ENCODE measurements around the gene RTN4R.

DNA sequence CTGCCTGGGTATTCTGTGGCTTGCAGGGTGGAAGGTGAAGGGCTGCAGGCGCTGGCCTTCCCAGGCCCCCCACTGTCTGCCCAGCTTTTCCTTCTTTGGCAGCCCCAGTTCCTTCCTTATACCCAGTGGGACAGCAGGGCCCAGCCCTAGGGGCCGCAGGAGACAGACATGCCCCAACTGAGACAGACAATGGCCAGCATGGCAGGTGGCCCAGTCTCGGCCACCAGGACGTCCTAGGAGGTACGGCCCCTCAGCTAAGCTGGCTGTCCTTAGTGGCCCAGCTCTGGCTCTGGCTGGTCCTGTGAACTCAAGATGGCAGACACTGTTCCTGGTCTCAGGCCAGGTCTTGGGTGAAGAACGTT, 35.9 kb downstream of the RTN4R start:
- TF ChIP-seq POLR2A (IDR thresholded peaks at IDR 0.05) = no peak
- TF ChIP-seq, protein P1, sequence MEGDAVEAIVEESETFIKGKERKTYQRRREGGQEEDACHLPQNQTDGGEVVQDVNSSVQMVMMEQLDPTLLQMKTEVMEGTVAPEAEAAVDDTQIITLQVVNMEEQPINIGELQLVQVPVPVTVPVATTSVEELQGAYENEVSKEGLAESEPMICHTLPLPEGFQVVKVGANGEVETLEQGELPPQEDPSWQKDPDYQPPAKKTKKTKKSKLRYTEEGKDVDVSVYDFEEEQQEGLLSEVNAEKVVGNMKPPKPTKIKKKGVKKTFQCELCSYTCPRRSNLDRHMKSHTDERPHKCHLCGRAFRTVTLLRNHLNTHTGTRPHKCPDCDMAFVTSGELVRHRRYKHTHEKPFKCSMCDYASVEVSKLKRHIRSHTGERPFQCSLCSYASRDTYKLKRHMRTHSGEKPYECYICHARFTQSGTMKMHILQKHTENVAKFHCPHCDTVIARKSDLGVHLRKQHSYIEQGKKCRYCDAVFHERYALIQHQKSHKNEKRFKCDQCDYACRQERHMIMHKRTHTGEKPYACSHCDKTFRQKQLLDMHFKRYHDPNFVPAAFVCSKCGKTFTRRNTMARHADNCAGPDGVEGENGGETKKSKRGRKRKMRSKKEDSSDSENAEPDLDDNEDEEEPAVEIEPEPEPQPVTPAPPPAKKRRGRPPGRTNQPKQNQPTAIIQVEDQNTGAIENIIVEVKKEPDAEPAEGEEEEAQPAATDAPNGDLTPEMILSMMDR (IDR thresholded peaks at IDR 0.05) = no peak

All from adrenal gland (tissue), 5 donors.